GM19023 (cell line): ENCODE data around the gene SLAIN1.
"Not testable (repeated sequence)": the region's sequence is repeated elsewhere in the genome, so short reads cannot be mapped to it uniquely, and the experiment has no call there.

ENCODE experiments used
- ATAC-seq: cut with Tn5 transposase; IDR thresholded peaks from one replicate; pipeline ENCODE4 v1.9.1; 2021; ENCODE audit warnings: mild to moderate bottlenecking, moderate library complexity; ENCODE audit not compliant: unreplicated experiment

SLAIN1 gene

DNA sequence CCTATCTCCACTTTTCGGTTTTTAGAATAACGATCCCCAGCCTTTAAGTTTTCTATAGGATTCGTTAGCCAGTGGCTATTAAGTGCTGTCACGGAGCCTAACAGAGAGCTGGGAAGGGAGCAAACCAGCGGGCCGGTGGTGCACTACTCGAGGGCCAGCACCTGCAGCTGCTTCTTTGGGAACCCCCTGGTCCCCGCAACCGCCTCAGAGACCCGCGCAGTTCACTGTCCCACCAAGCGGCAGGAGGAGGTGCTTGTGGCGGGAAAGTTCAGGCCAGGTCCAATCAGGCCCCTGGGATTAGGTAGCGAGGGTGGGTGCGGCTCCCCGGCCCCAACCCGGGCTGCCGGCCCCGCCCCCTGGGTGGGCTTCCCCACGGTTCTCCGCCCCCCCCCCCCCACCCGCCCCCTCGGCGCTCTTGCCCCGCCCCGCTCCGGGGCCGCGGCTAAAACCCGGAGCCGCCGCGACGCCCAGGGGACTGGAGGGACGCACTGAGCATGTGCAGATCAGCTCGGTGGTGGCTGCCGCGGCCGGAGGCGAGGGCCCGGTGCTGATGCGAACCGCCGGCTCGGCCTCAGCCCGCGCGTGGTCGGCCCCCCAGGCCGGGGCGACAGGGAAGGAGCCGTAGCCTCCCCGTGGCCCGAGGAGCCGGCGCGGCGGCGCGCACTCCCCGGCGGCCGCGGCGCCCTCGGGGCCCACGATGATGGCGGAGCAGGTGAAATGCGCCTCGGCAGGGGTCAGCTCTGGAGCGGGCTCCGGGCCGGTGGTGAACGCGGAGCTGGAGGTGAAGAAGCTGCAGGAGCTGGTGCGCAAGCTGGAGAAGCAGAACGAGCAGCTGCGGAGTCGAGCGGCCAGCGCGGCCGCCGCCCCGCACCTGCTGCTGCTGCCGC is at the start of gene SLAIN1:
TSS of gene SLAIN1 (plus strand) at position 471 of the 887 bp plus-strand sequence. CDS start at position 698, 227 bp downstream.
- ATAC-seq: peak; percentile 77

DNA sequence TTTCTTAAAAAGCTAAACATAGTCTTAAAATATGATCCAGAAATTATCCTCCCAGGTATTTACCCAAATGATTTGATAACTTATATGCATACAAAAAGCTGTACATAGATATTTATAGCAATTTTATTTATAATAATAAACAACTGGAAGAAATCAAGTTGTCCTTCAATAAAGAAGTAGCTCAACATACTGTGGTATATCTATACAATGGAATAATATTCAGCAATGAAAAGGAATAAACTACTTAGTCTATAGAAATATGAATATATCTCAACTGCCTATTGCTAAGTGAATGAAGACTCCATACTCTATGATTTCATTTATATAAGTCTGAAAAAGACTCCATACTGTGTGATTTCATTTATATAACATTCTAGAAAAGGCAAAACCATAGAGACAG is 47.1 kb upstream of the SLAIN1 start:
- no peak for ATAC-seq

DNA sequence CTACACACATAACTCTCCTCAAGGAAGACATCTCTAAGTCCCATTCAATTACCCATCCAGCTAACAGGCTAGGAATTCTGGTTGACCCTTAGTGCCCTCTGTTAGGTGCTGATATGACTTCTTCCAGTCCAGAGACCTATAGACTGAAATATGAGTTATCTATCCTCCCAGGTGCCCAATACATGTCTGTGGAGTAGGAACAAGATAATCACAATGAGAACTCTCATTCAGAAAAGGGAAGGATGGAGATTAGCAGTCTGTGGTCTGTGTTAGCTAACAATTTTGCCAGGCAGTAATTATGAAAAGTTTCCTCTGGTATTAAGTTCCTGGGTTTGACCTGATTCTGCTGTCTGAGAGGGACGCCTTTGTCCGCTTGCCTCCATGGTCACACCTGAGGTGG is 44.2 kb upstream of the SLAIN1 start:
- ATAC-seq: no peak

DNA sequence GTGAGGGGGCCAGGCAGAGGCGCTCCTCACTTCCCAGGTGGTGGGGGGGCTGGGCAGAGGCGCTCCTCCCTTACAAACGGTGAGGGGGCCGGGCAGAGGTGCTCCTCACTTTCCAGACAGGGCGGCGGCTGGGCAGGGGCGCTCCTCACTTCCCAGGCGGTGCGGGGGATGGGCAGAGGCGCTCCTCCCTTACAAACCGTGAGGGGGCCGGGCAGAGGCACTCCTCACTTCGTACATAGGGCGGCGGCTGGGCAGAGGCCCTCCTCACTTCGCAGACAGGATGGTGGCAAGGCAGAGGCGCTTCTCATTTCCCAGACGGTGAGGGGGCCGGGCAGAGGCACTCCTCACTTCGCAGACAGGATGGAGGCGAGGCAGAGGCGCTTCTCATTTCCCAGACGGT is 37.5 kb upstream of the SLAIN1 start:
- ATAC-seq: not testable (repeated sequence)

DNA sequence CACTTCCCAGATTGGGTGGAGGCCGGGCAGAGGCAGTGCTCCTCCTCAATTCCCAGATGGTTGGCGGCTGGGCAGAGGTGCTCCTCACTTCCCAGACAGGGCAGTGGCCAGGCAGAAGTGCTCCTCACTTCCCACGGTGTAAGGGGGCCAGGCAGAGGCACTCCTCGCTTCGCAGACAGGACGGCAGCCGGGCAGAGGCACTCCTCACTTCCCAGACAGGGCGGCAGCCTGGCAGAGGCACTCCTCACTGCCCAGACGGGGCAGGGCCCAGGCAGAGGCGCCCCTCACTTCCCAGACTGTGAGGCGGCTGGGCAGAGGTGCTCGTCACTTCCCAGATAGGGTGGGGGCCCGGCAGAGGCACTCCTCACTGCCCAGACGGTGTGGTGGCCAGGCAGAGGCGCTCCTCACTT is 36.6 kb upstream of the SLAIN1 start:
- ATAC-seq: no peak

DNA sequence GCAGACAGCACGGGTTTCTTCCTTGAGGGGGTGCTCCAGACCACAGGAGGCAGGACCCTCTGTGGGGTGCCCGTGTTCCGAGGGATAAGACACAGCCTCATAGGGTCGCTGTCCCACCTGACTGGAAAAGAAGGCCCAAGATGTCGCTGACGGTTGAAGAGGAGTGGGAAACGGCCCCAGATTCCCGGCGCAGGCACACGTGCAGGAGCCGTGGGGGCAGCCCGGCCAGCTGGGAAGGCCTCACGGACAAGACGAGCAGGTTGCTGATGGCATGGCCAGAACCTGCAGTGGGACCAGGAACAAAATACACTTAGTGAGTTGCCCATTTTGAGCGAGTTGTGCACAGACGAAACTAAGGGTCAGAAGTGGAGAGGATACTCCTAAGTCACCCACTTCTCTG is 35.2 kb upstream of the SLAIN1 start:
- ATAC-seq: not testable (repeated sequence)

DNA sequence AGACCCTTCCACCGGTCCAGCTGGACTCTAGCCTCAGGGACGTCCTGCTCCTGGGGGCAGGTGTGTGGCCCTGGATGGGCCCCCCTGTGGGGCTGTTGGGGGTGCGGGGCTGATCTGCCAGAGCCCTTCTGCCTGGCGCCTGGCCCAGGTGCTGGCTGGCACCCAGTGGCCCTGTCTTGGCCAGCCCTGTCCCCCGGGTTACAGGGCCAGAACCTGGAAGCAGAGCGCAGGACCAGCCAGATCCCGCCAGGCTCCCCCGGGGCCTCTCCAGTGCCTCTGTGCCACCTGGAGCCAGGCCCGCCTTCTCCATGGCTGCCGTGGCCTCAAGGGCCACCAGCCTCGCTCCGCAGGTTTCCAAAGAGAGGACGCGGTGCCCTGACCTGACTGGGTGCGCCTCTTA is 34.7 kb upstream of the SLAIN1 start:
- not testable (repeated sequence) for ATAC-seq

DNA sequence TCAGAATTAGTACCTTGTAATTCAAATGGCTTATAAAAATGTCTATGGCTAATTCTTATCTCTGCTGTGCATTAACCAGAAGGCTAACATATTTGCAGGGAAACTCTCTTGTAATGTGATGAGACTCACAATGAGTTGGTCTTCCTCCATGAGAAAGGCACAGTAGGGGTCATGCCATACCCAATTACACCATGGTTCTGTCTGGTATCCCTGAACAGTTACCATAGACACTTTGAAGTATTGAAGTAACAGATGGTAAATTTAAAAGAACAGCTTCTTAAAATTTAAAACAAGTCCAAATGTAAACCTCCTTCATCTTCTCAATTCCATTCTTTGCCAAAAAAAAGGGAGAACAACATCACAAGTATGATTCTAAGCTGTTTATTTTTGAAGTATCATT is 22.6 kb upstream of the SLAIN1 start:
- no peak for ATAC-seq

DNA sequence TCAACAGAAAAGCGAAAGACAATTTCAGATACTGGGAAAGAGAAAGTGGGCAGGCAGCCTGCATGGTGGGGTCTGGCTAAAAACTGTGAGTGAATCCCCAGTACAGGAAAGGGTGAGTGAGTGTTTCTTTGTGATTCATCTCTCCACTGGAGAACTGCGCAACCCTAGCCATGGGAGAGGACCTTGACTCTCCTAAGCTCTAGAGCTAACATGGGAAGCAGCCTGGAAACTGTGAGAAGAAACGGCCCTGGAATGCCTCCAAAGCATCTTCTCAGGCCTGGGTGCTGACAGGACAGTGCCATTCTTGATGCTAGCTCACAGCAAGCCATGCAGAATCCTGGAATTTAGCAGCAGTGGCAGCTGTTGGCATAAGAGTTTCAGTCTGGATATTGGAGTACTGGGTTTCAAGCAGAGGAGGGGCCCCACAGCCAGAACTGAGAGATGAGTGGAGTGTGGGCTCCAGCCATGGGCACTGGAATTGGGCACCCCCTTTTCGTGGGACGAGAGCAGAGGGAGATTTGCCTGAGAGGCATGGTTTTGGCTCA is 18.7 kb upstream of the SLAIN1 start:
- ATAC-seq: no peak

DNA sequence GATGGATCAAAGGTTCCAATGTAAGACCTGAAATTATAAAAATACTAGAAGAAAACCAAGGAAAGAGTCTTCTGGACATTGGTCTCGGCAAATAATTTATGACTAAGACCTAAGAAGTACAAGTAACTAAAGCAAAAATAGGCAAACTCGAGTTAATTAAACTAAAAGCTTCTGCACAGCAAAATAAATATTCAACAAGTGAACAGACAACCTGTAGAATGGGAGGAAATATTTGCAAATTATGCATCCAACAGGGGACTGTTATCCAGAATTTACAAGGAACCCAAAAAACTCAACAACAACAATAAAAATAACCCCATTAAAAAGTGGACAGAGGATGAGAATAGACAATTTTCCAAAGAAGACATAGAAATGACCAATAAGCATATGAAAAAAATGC is 9.7 kb upstream of the SLAIN1 start:
- no peak for ATAC-seq

DNA sequence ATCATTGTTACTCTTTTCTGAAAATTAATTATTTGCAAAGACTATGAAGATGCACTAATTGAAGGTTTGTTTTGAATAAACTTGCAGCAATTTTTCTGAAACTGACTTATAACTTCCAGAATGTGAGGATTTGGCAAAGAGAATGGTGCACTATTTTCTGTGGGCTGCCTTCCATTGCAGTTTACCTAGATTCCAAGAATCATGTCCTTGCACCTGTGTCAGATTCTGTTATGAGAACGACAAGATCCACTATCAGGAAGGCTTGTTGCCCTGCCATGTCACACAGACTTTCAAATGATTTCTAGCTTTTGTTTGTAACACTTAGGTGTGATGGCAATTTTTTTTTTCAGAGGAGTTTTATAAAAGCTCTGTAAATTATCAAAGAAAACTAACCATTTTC is 5.6 kb upstream of the SLAIN1 start:
- no peak for ATAC-seq

DNA sequence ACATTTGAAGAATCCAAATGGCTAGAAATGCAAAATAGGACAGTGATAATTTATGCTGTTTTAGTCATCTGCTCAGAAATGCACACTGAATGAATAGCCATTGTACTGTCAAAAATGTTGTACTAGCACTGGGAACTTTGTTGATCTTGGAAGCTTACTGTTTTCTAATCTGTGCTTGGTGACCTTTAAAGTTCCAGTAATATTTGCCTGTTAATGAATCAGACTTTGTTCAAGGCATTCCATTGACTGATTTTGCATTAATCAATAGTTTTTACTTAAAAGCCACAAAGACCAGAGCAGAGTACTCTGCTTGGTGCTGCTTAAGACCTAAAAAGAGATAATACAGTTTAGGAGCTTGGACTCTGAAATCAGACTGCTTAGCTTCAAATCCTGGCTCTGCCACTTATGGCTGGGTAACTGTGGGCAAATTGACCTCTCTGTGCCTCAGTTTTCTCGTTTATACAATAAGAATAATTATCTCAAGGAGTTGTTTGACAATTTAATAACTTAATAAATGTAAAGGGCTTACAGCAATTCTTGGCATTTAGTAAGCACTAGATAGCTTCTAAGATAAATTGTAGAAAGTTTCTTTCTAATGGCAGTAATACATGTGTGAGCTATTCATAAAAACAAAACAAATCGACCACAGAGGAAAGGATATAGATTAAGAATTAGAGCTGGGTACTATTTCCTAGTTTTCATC is 4.6 kb upstream of the SLAIN1 start:
- ATAC-seq: no peak

DNA sequence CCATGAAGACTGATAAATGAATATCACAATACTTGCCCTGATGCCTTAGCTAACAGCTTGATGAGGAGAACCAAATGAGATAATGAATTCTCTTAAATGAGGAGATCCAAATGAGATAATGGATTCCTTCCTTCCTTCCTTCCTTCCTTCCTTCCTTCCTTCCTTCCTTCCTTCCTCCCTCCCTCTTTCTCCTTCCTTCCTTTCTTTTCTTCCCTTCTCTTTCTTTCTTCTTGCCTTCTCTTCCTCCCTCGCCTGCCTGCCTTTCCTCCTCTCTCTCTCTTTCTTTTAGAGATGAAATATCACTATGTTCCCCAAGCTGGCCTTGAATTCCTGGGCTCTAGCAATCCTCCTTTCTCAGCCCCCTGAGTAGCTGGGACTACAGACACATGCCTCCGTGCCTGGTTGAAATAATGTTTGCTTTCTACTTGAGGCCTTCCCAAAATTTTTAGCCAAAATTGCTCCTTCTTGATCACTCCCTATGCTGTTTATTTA is 4.0 kb upstream of the SLAIN1 start:
- ATAC-seq: no peak

DNA sequence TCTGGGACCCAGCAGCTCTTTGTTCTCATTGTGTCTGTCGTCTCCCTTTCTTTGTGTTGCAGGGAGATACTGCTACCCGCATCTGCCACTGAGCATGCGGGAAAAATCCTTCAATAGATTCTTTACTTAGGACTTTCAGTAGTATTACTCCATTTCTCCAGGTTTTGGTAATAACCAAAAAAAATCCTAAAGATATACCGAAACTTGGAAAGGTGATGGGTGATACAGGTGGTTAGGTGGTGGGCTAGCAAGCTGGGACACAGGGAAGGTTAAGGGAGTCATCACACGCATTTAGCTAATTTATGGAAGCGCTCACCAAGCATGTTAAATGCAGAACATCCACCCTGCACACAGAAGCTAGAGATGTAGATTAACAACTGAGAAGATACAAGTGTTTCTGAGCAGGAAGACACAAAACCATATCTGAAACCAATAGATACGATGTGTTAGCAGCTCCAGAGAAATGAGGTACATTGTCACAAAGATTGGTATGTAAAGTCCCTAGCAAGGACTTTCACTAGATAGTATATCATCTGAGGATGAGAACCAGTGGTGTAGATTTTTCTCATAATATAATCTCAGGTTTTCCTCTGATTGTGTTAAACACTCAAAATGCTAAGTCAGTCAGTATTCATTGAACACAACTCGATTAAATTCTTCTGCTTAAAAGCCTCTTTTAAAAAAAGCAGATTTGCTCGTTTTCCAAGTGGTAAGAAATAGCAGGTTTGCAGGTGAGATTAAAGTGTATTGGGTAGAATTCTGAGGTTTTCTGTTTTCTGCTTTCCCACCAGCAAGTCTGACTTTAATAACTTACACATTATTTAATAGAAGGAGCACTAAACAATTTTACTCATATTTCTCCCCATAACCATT is 1.2 kb upstream of the SLAIN1 start:
- ATAC-seq: no peak

DNA sequence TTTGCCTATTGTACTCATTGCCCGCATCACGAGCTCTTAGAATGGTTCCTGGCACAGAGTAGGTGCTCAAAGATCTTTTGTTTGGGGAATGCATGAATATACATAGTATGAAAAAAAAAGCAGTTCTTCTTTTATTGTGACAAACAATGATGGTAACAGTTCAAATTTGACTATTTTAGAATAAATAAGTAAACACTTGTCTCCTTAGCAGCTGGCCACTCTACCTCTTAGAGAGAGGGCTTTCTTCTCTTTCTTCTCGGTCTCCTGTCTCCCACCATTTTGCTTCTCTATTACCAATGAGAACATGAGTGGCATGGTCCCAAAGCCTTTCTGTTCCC is 639 bp upstream of the SLAIN1 start:
- peak; percentile 4 for ATAC-seq

DNA sequence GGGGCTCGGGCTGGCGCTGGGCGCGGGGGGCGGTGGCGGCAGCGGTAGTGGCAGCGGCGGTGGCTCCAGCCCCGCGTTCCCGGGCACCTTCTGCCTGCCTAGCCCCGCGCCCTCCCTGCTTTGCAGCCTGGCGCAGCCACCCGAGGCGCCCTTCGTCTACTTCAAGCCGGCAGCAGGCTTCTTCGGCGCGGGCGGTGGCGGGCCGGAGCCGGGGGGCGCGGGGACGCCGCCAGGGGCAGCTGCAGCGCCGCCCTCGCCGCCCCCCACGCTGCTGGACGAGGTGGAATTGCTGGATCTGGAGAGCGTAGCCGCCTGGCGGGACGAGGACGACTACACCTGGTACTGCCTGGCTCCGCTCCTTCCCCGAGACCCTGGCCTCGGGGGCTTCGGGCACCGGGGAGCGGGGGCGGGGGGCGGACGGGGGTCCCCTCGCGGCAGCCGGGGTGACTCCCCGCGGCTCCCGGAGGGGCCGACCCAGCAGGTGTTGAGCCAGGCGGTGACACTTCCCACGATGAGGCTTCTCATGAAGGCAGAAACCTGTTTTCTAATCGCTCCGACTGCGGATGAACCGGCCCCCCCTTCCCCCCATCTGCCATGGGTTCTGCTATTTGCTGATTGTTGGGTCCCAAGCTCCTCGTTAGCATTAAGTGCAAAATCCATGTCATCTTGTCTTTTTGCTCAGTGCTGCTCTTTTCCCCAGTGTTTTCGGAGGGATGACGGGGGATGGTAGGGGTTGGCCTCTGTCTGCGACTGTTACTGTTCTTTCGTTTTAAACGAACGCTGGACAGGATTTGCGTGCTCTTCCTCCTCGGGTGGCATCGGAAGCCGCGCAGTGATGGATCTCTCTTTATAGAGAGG is 943 bp downstream of the SLAIN1 start:
- ATAC-seq: peak; percentile 20

DNA sequence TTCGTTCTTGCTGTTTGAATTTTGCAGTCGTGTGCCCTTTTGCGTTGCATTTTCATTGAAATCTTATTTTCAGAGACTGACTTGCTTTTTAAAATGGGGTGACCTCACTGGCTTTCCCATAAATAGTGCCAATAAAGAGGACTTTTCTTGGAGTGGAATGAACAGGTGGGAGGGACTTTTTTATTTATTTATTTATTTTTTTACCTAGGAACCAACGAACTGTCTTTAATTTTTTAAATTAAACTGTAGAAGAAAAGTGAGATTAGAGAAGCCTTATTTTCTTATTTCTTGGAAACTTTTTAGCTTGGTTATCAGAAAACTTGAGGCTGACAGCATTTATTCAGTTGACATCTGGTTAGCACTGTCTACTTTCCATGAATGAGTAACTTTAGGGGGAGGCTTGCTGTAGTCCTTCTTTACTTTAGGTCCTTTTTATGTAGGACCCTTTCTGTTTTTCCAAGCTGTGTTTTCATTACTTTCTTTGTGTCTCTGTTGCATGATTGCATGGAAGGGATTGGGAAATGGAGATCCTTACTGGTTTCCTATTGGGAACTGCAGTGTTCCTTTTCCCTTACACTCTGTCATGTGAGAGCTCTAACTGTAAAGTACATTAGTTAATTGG is 1.7 kb downstream of the SLAIN1 start:
- no peak for ATAC-seq

DNA sequence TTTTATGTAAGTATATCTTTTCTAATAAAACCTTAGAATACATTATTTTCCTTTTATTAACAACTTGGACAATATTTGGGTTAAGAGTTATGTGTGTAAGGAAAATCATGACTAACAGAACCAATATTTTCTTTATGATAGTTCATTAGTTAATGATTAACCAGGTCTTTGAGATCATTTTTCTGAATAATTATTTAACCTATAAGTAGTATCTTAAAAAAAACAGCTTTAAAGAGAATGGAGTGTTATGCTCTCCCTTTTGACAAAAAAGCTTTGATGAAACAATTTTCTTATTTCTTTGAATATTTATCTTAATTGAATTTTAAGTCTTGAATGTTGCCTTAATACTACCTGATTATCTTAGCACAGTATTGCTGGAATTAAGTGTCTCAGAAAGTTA is 3.8 kb downstream of the SLAIN1 start:
- ATAC-seq: no peak

DNA sequence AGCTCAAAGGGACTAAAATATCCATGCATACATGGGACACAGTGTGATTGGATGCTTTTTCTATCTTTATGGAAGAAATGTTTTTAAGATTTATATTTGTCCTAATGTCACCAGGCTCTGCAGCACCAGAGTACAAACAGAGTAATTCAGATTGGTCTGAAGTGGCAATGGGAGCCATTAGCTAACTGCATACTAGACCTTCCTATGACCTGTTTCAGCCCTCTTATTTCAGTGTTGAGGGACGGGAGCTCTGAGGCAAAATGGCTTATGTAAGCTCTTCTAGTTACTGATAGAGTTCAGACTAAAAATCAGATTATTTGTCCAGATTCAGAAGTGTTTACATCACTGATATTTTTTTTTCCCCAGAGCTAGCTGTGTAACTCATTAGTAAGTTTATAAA is 4.9 kb downstream of the SLAIN1 start:
- ATAC-seq: no peak

DNA sequence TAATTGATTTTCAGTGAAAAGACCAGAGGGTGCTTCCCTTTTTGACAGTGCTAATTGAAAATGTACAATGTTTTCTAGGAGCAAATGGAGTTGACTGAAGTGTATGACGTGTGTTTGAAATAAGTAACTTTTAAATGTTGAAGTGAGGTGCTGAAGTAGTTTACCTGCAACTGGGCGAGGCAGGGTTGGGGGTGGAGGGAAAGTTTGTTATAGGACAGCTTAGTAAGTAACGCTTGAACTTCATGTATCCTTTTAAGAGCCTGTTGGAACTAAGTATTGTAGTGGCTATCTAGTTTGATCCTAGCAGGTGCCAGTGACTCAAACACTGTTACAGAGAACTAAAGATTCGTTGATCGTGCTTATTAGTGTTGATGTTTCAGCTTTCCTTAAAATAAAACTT is 5.9 kb downstream of the SLAIN1 start:
- no peak for ATAC-seq
